ENCODE data around the gene DEFB123.

- no peak for TF ChIP-seq CTCF (IDR thresholded peaks at IDR 0.05; ENCODE audit: insufficient read depth, low read length)
- TF ChIP-seq POLR2AphosphoS5 (IDR thresholded peaks at IDR 0.05; ENCODE audit: low read depth): no peak
- no peak for TF ChIP-seq REST (IDR thresholded peaks at IDR 0.05; ENCODE audit: insufficient replicate concordance, low read depth)
- no peak for TF ChIP-seq GABPA (IDR thresholded peaks at IDR 0.05; ENCODE audit: low read depth)
- TF ChIP-seq SPI1 (IDR thresholded peaks at IDR 0.05; ENCODE audit: borderline replicate concordance, low read depth): no peak
These were observed 14.6 kb upstream of the DEFB123 start for GRCh38 chr20:31425797-31426196.
